Hematopoietic multipotent progenitor cell treated with erythropoietin and hydrocortisone succinate and interleukin-3 and kit ligand, for 4 days (in vitro differentiated cells): ENCODE measurements around the gene MEIS1.

Experiments
- DNase-seq: peaks from one replicate; pipeline ENCODE4 v3.0.0-alpha.2; 2015

The MEIS1 gene

GRCh38 chr2:66585587-66585986, 150.7 kb downstream of the MEIS1 start:
- no peak for DNase-seq

GRCh38 chr2:66587216-66587615, 152.3 kb downstream of the MEIS1 start:
- no peak for DNase-seq

- no peak for DNase-seq
These were observed 159.1 kb downstream of the MEIS1 start for GRCh38 chr2:66594001-66594400.

- no peak for DNase-seq
These were observed 160.6 kb downstream of the MEIS1 start for GRCh38 chr2:66595556-66595955.

- DNase-seq, result no peak
These were observed 161.3 kb downstream of the MEIS1 start for GRCh38 chr2:66596256-66596655.

GRCh38 chr2:66601624-66602023, 166.7 kb downstream of the MEIS1 start:
- no peak for DNase-seq

GRCh38 chr2:66602341-66602740, 167.4 kb downstream of the MEIS1 start:
- DNase-seq, result no peak

- DNase-seq, result no peak
These were observed 169.4 kb downstream of the MEIS1 start for GRCh38 chr2:66604326-66604725.

- no peak for DNase-seq
These were observed 170.1 kb downstream of the MEIS1 start for GRCh38 chr2:66604976-66605375.

GRCh38 chr2:66607152-66607551, 172.2 kb downstream of the MEIS1 start:
- DNase-seq, result no peak
